ENCODE measurements around the gene ADA. TPM values are rescaled to one million over a fixed set of nuclear protein-coding genes. Genes with fewer than 3 reads are reported as not detected.

The ADA gene
- polyA plus RNA-seq, 1 donor (not counting 4 experiments of a cell fraction or from before 2014, with no cell fraction given): 21.4 TPM

DNA sequence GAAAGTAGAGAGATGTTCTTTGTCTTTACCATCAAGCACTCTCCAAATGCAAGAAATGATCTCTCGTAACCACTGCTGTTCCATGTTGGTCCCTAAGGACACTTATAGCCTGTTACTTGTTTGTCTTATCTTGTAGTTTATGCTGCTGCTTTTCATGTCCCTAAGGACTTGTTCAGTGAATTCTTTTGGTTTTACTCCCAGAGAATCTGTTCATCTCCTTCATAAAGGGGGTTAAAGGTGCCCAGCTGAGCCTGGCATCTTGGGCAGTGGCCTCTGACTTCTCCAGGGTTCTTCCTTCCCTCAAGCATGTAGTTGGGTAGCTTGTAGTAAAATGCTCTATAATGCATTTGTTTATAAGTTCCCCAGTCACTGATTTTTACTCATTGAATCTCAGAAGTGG lies 70.0 kb downstream of the ADA start:
- Histone ChIP-seq H3K79me2 (ENCODE audit: control insufficient read depth, insufficient read depth, low read length) (no peaks in the 10 kb centered on the region), H3K4me1 (ENCODE audit: control insufficient read depth, extremely low read depth, insufficient read depth, low read length) (peaks cover 3% of the 10 kb centered on the region)

DNA sequence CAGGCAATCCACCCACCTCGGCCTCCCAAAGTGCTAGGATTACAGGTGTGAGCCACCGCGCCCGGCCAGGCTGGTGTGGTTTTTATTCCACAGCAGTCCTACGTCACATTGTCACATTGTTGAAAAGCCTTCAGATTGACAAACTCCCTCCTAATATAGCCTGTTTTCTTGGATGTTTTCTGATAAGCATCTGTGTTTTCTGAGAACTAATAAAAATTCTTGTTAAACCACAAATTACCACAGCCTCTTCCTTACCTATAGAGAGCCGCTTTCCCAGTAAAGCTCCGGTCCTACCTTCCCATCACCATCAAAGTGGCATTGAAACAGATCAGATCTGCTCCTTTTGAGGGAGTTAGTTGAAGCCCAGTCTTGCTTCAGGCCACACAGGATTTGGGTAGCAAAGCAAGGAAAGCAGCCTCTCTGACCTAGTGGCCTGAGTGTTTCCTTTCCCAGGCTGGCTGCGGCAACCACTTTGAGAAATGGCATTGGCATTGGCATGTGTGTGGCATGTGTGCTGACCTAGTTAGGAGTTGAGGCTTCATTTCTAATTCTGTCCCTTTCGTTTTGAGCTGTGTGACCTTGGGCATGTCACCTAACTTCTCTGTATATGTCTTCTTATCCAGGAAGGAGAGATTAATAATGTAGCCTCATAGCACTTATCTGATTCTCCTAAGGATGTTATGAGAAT lies 70.8 kb downstream of the ADA start:
- no peak overlapping the region for H3K4me2 ChIP-seq (ENCODE audit: control insufficient read depth, extremely low read depth, insufficient read depth, low read depth, low read length)

More for the DNA sequence above, 70.0 kb downstream of the ADA start:
- no peak for DNase-seq (ENCODE audit: low read depth, low spot score)
- H3K4me3 ChIP-seq (ENCODE audit: control insufficient read depth in 2 of 3, extremely low read depth in 1 of 3, insufficient read depth in 2 of 3, low read depth in 1 of 3, low read length in 3 of 3): no peak overlapping the region
- H3K27ac ChIP-seq (ENCODE audit: control insufficient read depth, insufficient read depth, low read length): no peak overlapping the region
- no peak for TF ChIP-seq EZH2 (IDR thresholded peaks at IDR 0.05; ENCODE audit: low read length)
- TF ChIP-seq, protein P1, sequence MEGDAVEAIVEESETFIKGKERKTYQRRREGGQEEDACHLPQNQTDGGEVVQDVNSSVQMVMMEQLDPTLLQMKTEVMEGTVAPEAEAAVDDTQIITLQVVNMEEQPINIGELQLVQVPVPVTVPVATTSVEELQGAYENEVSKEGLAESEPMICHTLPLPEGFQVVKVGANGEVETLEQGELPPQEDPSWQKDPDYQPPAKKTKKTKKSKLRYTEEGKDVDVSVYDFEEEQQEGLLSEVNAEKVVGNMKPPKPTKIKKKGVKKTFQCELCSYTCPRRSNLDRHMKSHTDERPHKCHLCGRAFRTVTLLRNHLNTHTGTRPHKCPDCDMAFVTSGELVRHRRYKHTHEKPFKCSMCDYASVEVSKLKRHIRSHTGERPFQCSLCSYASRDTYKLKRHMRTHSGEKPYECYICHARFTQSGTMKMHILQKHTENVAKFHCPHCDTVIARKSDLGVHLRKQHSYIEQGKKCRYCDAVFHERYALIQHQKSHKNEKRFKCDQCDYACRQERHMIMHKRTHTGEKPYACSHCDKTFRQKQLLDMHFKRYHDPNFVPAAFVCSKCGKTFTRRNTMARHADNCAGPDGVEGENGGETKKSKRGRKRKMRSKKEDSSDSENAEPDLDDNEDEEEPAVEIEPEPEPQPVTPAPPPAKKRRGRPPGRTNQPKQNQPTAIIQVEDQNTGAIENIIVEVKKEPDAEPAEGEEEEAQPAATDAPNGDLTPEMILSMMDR (optimal IDR thresholded peaks at IDR 0.05 in 1 of 3, IDR thresholded peaks at IDR 0.05 in 1 of 3, conservative IDR thresholded peaks at IDR 0.05 in 1 of 3; ENCODE audit: extremely low read depth in 1 of 3, insufficient read depth in 2 of 3, low read length in 3 of 3): no peak
- no peak overlapping the region for H3K9ac ChIP-seq (ENCODE audit: control insufficient read depth, extremely low read depth, insufficient read depth, low read length)
- H4K20me1 ChIP-seq (ENCODE audit: control insufficient read depth, extremely low read depth, insufficient read depth, low read length): no peaks in the 10 kb centered on the region
- H3K9me3 ChIP-seq (ENCODE audit: control insufficient read depth, low read depth, low read length): peaks cover 2% of the 10 kb centered on the region
- H3K4me2 ChIP-seq (ENCODE audit: control insufficient read depth, extremely low read depth, insufficient read depth, low read depth, low read length): no peak overlapping the region
- H3K9me1 ChIP-seq (ENCODE audit: control insufficient read depth, extremely low read depth, insufficient read depth, low read length): no peaks in the 10 kb centered on the region
- no peak for FAIRE-seq
- no peaks in the 10 kb centered on the region for H3K27me3 ChIP-seq (ENCODE audit: control insufficient read depth, extremely low read depth, insufficient read depth, low read length)
- no peaks in the 10 kb centered on the region for H3K36me3 ChIP-seq (ENCODE audit: control insufficient read depth in 2 of 2, extremely low read depth in 1 of 2, insufficient read depth in 2 of 2, low read length in 2 of 2)
- no peak overlapping the region for H2AFZ ChIP-seq (ENCODE audit: control insufficient read depth, low read length)
- dilution Hi-C loops (cut with MboI; ENCODE audit: extremely low pct_ligation_motif_present, low sequenced_read_pairs): no loop called here

More for the DNA sequence above, 70.8 kb downstream of the ADA start:
- no peaks in the 10 kb centered on the region for H3K36me3 ChIP-seq (ENCODE audit: control insufficient read depth in 2 of 2, extremely low read depth in 1 of 2, insufficient read depth in 2 of 2, low read length in 2 of 2)
- H3K27me3 ChIP-seq (ENCODE audit: control insufficient read depth, extremely low read depth, insufficient read depth, low read length): no peaks in the 10 kb centered on the region
- TF ChIP-seq, protein P1 (optimal IDR thresholded peaks at IDR 0.05 in 1 of 3, IDR thresholded peaks at IDR 0.05 in 1 of 3, conservative IDR thresholded peaks at IDR 0.05 in 1 of 3; ENCODE audit: extremely low read depth in 1 of 3, insufficient read depth in 2 of 3, low read length in 3 of 3): no peak
- no peak for TF ChIP-seq EZH2 (IDR thresholded peaks at IDR 0.05; ENCODE audit: low read length)
- peaks cover 2% of the 10 kb centered on the region for H3K9me3 ChIP-seq (ENCODE audit: control insufficient read depth, low read depth, low read length)
- no peaks in the 10 kb centered on the region for H4K20me1 ChIP-seq (ENCODE audit: control insufficient read depth, extremely low read depth, insufficient read depth, low read length)
- DNase-seq (ENCODE audit: low read depth, low spot score) (no peak), FAIRE-seq (no peak)
- no peaks in the 10 kb centered on the region for H3K9me1 ChIP-seq (ENCODE audit: control insufficient read depth, extremely low read depth, insufficient read depth, low read length)
- dilution Hi-C loops (cut with MboI; ENCODE audit: extremely low pct_ligation_motif_present, low sequenced_read_pairs): no loop called here
- H3K27ac ChIP-seq (ENCODE audit: control insufficient read depth, insufficient read depth, low read length): no peak overlapping the region
- H3K79me2 ChIP-seq (ENCODE audit: control insufficient read depth, insufficient read depth, low read length): no peaks in the 10 kb centered on the region
- H2AFZ ChIP-seq (ENCODE audit: control insufficient read depth, low read length): no peak overlapping the region
- H3K4me1 ChIP-seq (ENCODE audit: control insufficient read depth, extremely low read depth, insufficient read depth, low read length): peaks cover 7% of the 10 kb centered on the region
- no peak overlapping the region for H3K9ac ChIP-seq (ENCODE audit: control insufficient read depth, extremely low read depth, insufficient read depth, low read length)
- no peak overlapping the region for H3K4me3 ChIP-seq (ENCODE audit: control insufficient read depth in 2 of 3, extremely low read depth in 1 of 3, insufficient read depth in 2 of 3, low read depth in 1 of 3, low read length in 3 of 3)

Measured in keratinocyte (primary cell).